ENCODE data around the gene PODXL.

DNA sequence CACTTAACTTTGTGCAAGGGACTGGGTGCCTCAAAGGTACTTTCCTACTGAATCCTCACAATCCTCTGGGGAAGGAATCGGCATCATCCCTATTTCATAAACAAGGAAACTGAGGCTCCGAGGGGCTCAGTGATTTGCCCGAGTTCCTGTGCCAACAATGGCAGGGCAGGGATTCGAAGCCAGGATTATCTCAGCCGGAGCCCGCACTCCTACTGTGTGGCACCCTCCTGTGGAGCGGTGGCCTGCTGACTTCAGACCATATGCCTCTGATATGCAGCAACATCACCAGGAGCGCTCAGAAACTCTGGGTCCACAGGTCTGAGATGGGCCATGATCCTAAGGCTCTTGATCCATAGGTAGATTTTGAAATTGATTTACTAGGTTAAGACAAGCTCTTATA lies 46.6 kb downstream of the PODXL start:
- TF ChIP-seq, protein P1, sequence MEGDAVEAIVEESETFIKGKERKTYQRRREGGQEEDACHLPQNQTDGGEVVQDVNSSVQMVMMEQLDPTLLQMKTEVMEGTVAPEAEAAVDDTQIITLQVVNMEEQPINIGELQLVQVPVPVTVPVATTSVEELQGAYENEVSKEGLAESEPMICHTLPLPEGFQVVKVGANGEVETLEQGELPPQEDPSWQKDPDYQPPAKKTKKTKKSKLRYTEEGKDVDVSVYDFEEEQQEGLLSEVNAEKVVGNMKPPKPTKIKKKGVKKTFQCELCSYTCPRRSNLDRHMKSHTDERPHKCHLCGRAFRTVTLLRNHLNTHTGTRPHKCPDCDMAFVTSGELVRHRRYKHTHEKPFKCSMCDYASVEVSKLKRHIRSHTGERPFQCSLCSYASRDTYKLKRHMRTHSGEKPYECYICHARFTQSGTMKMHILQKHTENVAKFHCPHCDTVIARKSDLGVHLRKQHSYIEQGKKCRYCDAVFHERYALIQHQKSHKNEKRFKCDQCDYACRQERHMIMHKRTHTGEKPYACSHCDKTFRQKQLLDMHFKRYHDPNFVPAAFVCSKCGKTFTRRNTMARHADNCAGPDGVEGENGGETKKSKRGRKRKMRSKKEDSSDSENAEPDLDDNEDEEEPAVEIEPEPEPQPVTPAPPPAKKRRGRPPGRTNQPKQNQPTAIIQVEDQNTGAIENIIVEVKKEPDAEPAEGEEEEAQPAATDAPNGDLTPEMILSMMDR (IDR thresholded peaks at IDR 0.05) = no peak
- TF ChIP-seq EZH2 (IDR thresholded peaks at IDR 0.05) = no peak

All from neural progenitor cell (in vitro differentiated cells).